ENCODE measurements around the gene B4GALNT2. TPM values are rescaled to one million over a fixed set of nuclear protein-coding genes. Genes with fewer than 3 reads are reported as not detected.
"Not testable (repeated sequence)": the region's sequence is repeated elsewhere in the genome, so short reads cannot be mapped to it uniquely, and the experiment has no call there.

Gene B4GALNT2
- total RNA-seq, 4 donors from 2014 or later = 0.33 to 10.1 (median 3.9) TPM

- no peak for DNase-seq
- no peaks in the 10 kb centered on the region for H3K9me3 ChIP-seq
- H3K4me3 ChIP-seq (replicated peaks in 1 of 3) = no peak overlapping the region
- peaks cover 12 to 13% of the 10 kb centered on the region in 2 donors for H3K4me1 ChIP-seq
- no peak overlapping the region for H3K27ac ChIP-seq
- no peaks in the 10 kb centered on the region for H3K36me3 ChIP-seq
- TF ChIP-seq POLR2A (IDR thresholded peaks at IDR 0.05) (no peak), CTCF (IDR thresholded peaks at IDR 0.05) (no peak)
- intact Hi-C loops (cut with DNase I) = no loop called here
- 93 to 94% methylated on average over 2 of the region's 2 CpGs for WGBS, 2 donors
- H3K27me3 ChIP-seq = no peaks in the 10 kb centered on the region
Observed at GRCh38 chr17:49165143-49165542, 32.6 kb downstream of the B4GALNT2 start.

- no peak overlapping the region for H3K4me3 ChIP-seq (replicated peaks in 1 of 3)
- WGBS, 2 donors = 35 to 40% methylated on average over 9 of the region's 9 CpGs
- H3K36me3 ChIP-seq = no peaks in the 10 kb centered on the region
- H3K27ac ChIP-seq = peak overlapping the region in 1 of 3 donors; percentile 48
- H3K9me3 ChIP-seq = no peaks in the 10 kb centered on the region
- H3K27me3 ChIP-seq = no peaks in the 10 kb centered on the region
- TF ChIP-seq CTCF (IDR thresholded peaks at IDR 0.05) = no peak
- peaks cover 9 to 13% of the 10 kb centered on the region in 2 donors for H3K4me1 ChIP-seq
- intact Hi-C loops (cut with DNase I) = no loop called here
- peak; percentile 75 to 80 for DNase-seq
Observed at GRCh38 chr17:49168706-49169105, 36.1 kb downstream of the B4GALNT2 start.

GRCh38 chr17:49170216-49170615, 37.6 kb downstream of the B4GALNT2 start:
- 75 to 94% methylated on average over 2 of the region's 2 CpGs for WGBS, 2 donors
- DNase-seq = no peak
- TF ChIP-seq POLR2A (IDR thresholded peaks at IDR 0.05) (no peak), CTCF (IDR thresholded peaks at IDR 0.05) (no peak)

DNA sequence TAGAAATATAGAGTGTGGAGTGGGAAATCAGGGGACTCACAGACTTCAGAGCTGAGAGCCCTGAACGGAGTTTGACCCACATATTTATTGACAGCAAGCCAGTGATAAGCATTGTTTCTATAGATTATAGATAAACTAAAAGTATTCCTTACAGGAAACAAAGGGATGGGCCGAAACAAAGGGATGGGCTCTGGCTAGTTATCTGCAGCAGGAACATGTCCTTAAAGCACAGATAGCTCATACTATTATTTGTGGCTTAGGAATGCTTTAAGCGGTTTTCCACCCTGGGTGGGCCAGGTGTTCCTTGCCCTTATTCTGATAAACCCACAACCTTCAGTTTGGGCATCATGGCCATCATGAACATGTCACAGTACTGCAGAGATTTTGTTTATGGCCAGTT, 38.1 kb downstream of the B4GALNT2 start:
- H3K36me3 ChIP-seq; H3K27ac ChIP-seq; DNase-seq; intact Hi-C loops (cut with DNase I); H3K4me3 ChIP-seq (replicated peaks in 1 of 3); H3K9me3 ChIP-seq; H3K27me3 ChIP-seq: not testable (repeated sequence)
- 78 to 88% methylated on average over 3 of the region's 3 CpGs for WGBS, 2 donors
- H3K4me1 ChIP-seq = peaks cover 9 to 13% of the 10 kb centered on the region in 2 donors

More at GRCh38 chr17:49170216-49170615, 37.6 kb downstream of the B4GALNT2 start:
- Histone ChIP-seq H3K36me3 (no peaks in the 10 kb centered on the region), H3K4me3 (replicated peaks in 1 of 3) (no peak overlapping the region), H3K27me3 (no peaks in the 10 kb centered on the region), H3K4me1 (peaks cover 9 to 13% of the 10 kb centered on the region in 2 donors), H3K27ac (no peak overlapping the region), H3K9me3 (no peaks in the 10 kb centered on the region)
- intact Hi-C loops (cut with DNase I) = no loop called here

GRCh38 chr17:49175978-49176377, 43.4 kb downstream of the B4GALNT2 start:
- H3K4me3 ChIP-seq (replicated peaks in 1 of 3); H3K4me1 ChIP-seq; H3K27me3 ChIP-seq; intact Hi-C loops (cut with DNase I); H3K9me3 ChIP-seq; H3K36me3 ChIP-seq; H3K27ac ChIP-seq; DNase-seq: not testable (repeated sequence)
- WGBS, 2 donors = 92 to 93% methylated on average over 11 of the region's 11 CpGs

GRCh38 chr17:49180303-49180702, 47.7 kb downstream of the B4GALNT2 start:
- WGBS, 2 donors = 10 to 18% methylated on average over 5 of the region's 5 CpGs
- TF ChIP-seq POLR2A (IDR thresholded peaks at IDR 0.05) (no peak), CTCF (IDR thresholded peaks at IDR 0.05) (peak; percentile 43 to 79 (median 71))
- Histone ChIP-seq H3K9me3 (no peaks in the 10 kb centered on the region), H3K4me3 (replicated peaks in 1 of 3) (no peak overlapping the region), H3K36me3 (no peaks in the 10 kb centered on the region), H3K27ac (no peak overlapping the region), H3K4me1 (peaks cover 0 to 5% of the 10 kb centered on the region in 2 donors), H3K27me3 (no peaks in the 10 kb centered on the region)
- DNase-seq = peak; percentile 68 to 71
- intact Hi-C loops (cut with DNase I) = no loop called here

All from thyroid gland (tissue), 4 donors.